Measurements from ENCODE around the gene BACH2.

The BACH2 gene

GRCh38 chr6:90294614-90294988 lies 2.0 kb downstream of the BACH2 start:
- H3K27ac ChIP-seq: peak overlapping the region; percentile 75; the same call in 1 of the 2 replicates
- TF ChIP-seq, protein P1, sequence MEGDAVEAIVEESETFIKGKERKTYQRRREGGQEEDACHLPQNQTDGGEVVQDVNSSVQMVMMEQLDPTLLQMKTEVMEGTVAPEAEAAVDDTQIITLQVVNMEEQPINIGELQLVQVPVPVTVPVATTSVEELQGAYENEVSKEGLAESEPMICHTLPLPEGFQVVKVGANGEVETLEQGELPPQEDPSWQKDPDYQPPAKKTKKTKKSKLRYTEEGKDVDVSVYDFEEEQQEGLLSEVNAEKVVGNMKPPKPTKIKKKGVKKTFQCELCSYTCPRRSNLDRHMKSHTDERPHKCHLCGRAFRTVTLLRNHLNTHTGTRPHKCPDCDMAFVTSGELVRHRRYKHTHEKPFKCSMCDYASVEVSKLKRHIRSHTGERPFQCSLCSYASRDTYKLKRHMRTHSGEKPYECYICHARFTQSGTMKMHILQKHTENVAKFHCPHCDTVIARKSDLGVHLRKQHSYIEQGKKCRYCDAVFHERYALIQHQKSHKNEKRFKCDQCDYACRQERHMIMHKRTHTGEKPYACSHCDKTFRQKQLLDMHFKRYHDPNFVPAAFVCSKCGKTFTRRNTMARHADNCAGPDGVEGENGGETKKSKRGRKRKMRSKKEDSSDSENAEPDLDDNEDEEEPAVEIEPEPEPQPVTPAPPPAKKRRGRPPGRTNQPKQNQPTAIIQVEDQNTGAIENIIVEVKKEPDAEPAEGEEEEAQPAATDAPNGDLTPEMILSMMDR (conservative IDR thresholded peaks at IDR 0.05): no peak

DNA sequence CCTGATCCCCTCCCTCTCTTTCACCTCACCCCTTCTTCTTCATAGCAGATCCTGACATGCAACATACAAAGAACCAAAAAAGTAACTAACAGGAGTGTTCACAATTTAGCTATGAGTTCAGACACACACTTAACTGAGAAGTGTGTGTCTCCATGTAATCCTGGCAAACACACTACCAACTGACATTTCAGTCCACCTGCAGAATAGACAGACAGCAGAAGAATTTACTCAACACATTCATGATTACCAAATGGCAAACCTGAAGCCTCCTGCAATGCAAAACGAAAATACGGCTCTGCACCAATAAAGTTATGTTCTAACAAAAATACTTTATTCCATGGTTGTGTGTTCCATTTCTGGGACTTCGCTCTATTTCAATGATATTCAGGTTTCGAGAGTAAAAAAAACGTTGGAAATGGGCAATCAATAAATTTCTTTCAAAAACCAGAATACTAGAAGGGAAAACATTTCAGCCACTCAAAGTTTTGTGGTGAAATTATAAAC lies 2.6 kb downstream of the BACH2 start:
- TF ChIP-seq, protein P1 (conservative IDR thresholded peaks at IDR 0.05): no peak
- no peak overlapping the region for H3K27ac ChIP-seq

- H3K27ac ChIP-seq: no peak overlapping the region
- TF ChIP-seq, protein P1 (conservative IDR thresholded peaks at IDR 0.05): no peak
These were observed 3.2 kb downstream of the BACH2 start for GRCh38 chr6:90293319-90293953.

- H3K27ac ChIP-seq: no peak overlapping the region
- TF ChIP-seq, protein P1 (conservative IDR thresholded peaks at IDR 0.05): no peak
These were observed 5.1 kb downstream of the BACH2 start for GRCh38 chr6:90291565-90291964.

GRCh38 chr6:90290811-90291420 lies 5.7 kb downstream of the BACH2 start:
- TF ChIP-seq, protein P1 (conservative IDR thresholded peaks at IDR 0.05): no peak
- H3K27ac ChIP-seq: no peak overlapping the region

DNA sequence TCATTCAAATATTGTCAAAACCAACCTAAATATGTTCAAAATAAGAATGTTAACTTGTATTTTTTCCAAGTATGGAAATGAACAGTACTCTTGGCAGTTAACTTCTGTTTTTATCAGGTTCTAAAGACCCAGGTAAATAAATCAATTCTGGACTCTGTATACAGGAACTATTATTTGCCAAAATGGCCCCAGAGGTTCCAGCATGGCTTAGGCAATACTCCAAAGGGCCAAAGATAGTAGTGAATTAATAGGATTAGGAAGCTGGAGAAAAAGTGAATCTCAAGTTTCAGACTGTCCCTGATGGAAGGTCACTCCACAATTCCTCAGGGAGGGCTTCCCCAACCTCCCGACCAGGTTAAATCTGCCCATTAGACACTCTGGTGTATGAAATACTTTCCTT lies 6.7 kb downstream of the BACH2 start:
- H3K27ac ChIP-seq: no peak overlapping the region
- TF ChIP-seq, protein P1 (conservative IDR thresholded peaks at IDR 0.05): no peak

- TF ChIP-seq, protein P1 (conservative IDR thresholded peaks at IDR 0.05): no peak
- H3K27ac ChIP-seq: no peak overlapping the region
These were observed 8.2 kb downstream of the BACH2 start for GRCh38 chr6:90288404-90288803.
